H9 (cell line): ENCODE results near the gene C10orf95. TPM values are rescaled to one million over a fixed set of nuclear protein-coding genes. Genes with fewer than 3 reads are reported as not detected.

Experiments
- DNase-seq: peaks from one replicate; pipeline ENCODE4 v3.0.0-alpha.2; 2017
- H2AFZ ChIP-seq: one replicate; pipeline ENCODE4 v1.6.1; 2013; ENCODE audit warnings: mild to moderate bottlenecking, low read length, control low read depth, moderate library complexity
- H2AK5ac ChIP-seq: 2 replicates; pipeline ENCODE4 v1.6.1; 2013; ENCODE audit warnings: low read length, control low read depth, mixed read lengths; ENCODE audit not compliant: insufficient read length
- H2BK120ac ChIP-seq: one replicate; pipeline ENCODE4 v1.6.1; 2013; ENCODE audit warnings: low read depth, mild to moderate bottlenecking, low read length, control low read depth, inconsistent platforms; ENCODE audit not compliant: poor library complexity, severe bottlenecking
- H2BK12ac ChIP-seq: 2 replicates; pipeline ENCODE4 v1.6.1; 2013; ENCODE audit warnings: low read length, control low read depth, mixed read lengths, low read depth; ENCODE audit not compliant: insufficient read length
- H2BK15ac ChIP-seq: 2 replicates; pipeline ENCODE4 v1.6.1; 2013; ENCODE audit warnings: low read depth, low read length, control low read depth
- H2BK20ac ChIP-seq: one replicate; pipeline ENCODE4 v1.6.1; 2013; ENCODE audit warnings: low read depth, mild to moderate bottlenecking, low read length, control low read depth, inconsistent platforms; ENCODE audit not compliant: poor library complexity, severe bottlenecking
- H2BK5ac ChIP-seq: 2 replicates; pipeline ENCODE4 v1.6.1; 2013; ENCODE audit warnings: low read length, control low read depth, mixed read lengths; ENCODE audit not compliant: insufficient read length
- H3K14ac ChIP-seq: 2 replicates; pipeline ENCODE4 v1.6.1; 2013; ENCODE audit warnings: low read length, control low read depth; ENCODE audit not compliant: insufficient read depth
- H3K18ac ChIP-seq: 2 replicates; pipeline ENCODE4 v1.6.1; 2013; ENCODE audit warnings: low read depth, mild to moderate bottlenecking, mixed read lengths, low read length, control low read depth; ENCODE audit not compliant: insufficient read length
- H3K23ac ChIP-seq: 2 replicates; pipeline ENCODE4 v1.6.1; 2013; ENCODE audit warnings: low read length, control low read depth, mixed read lengths, low read depth; ENCODE audit not compliant: insufficient read length
- H3K23me2 ChIP-seq: 2 replicates; pipeline ENCODE4 v1.6.1; 2013; ENCODE audit warnings: low read depth, mild to moderate bottlenecking, mixed read lengths, low read length, control low read depth; ENCODE audit not compliant: insufficient read length, poor library complexity, severe bottlenecking
- H3K27ac ChIP-seq: 2 replicates; pipeline ENCODE4 v1.5.1; 2013; ENCODE audit warnings: low read length, control low read depth, mixed read lengths, low read depth; ENCODE audit not compliant: insufficient read length
- H3K27me3 ChIP-seq: 2 replicates; pipeline ENCODE4 v1.6.1; 2013; ENCODE audit warnings: low read length, control low read depth, inconsistent platforms; ENCODE audit not compliant: insufficient read depth
- H3K4ac ChIP-seq: 2 replicates; pipeline ENCODE4 v1.6.1; 2013; ENCODE audit warnings: low read depth, mild to moderate bottlenecking, control low read depth, inconsistent platforms, low read length, moderate library complexity
- H3K4me1 ChIP-seq: 2 replicates; pipeline ENCODE4 v1.6.1; 2013; ENCODE audit warnings: low read length, control low read depth, inconsistent platforms; ENCODE audit not compliant: insufficient read depth
- H3K4me2 ChIP-seq: 2 replicates; pipeline ENCODE4 v1.6.1; 2013; ENCODE audit warnings: low read length, control low read depth, mixed read lengths; ENCODE audit not compliant: insufficient read length, insufficient read depth
- H3K56ac ChIP-seq: 2 replicates; pipeline ENCODE4 v1.6.1; 2013; ENCODE audit warnings: low read depth, mild to moderate bottlenecking, mixed read lengths, low read length, control low read depth; ENCODE audit not compliant: insufficient read length
- H3K79me1 ChIP-seq: 2 replicates; pipeline ENCODE4 v1.6.1; 2013; ENCODE audit warnings: low read depth, mild to moderate bottlenecking, moderate library complexity, low read length, control low read depth, inconsistent platforms; ENCODE audit not compliant: insufficient read depth, poor library complexity, severe bottlenecking
- H3K79me2 ChIP-seq: 2 replicates; pipeline ENCODE4 v1.6.1; 2013; ENCODE audit warnings: low read length, control low read depth, inconsistent platforms; ENCODE audit not compliant: insufficient read depth
- H3K9ac ChIP-seq: 2 replicates; pipeline ENCODE4 v1.6.1; 2013; ENCODE audit warnings: low read length, control low read depth, mixed read lengths; ENCODE audit not compliant: insufficient read length; ENCODE audit errors: extremely low read depth
- H3K9me3 ChIP-seq: one replicate; pipeline ENCODE4 v1.6.1; 2013; ENCODE audit warnings: low read depth, low read length, inconsistent platforms; ENCODE audit not compliant: control insufficient read depth
- H3T11ph ChIP-seq: one replicate; pipeline ENCODE4 v1.6.1; 2013; ENCODE audit warnings: mild to moderate bottlenecking, low read length, control low read depth, inconsistent platforms
- H4K20me1 ChIP-seq: one replicate; pipeline ENCODE4 v1.6.1; 2013; ENCODE audit not compliant: control insufficient read depth, insufficient read length, insufficient read depth
- H4K5ac ChIP-seq: 2 replicates; pipeline ENCODE4 v1.6.1; 2013; ENCODE audit warnings: low read depth, mild to moderate bottlenecking, mixed read lengths, low read length, control low read depth; ENCODE audit not compliant: insufficient read length
- H4K8ac ChIP-seq: replicated peaks from 2 replicates; pipeline ENCODE4 v1.6.1; 2013; ENCODE audit warnings: low read length, control low read depth, mixed read lengths, low read depth; ENCODE audit not compliant: insufficient read length
- H4K91ac ChIP-seq: 2 replicates; pipeline ENCODE4 v1.6.1; 2013; ENCODE audit warnings: low read depth, mild to moderate bottlenecking, moderate library complexity, mixed read lengths, low read length, control low read depth; ENCODE audit not compliant: insufficient read length
- H3K27ac Mint-ChIP-seq, 3 experiments: 2 replicates in 2 of 3; 3 replicates in 1 of 3; pipeline ENCODE4 v1.8.0; 2020 to 2021; ENCODE audit warnings: mixed read lengths in 3 of 3, mild to moderate bottlenecking in 1 of 3, moderate library complexity in 1 of 3
- H3K27me3 Mint-ChIP-seq: 2 replicates; pipeline ENCODE4 v1.8.0; 2021; ENCODE audit warnings: low read depth, mild to moderate bottlenecking, moderate library complexity, mixed read lengths
- H3K36me3 Mint-ChIP-seq, 3 experiments: 2 replicates in 2 of 3; 3 replicates in 1 of 3; pipeline ENCODE4 v1.8.0; 2020 to 2021; ENCODE audit warnings: low read depth in 3 of 3, mixed read lengths in 3 of 3; ENCODE audit not compliant: insufficient read depth in 1 of 3
- H3K4me1 Mint-ChIP-seq, 2 experiments: 2 replicates each; pipeline ENCODE4 v1.8.0; 2020; ENCODE audit warnings: mixed read lengths in 2 of 2
- H3K4me3 Mint-ChIP-seq, 2 experiments: 2 replicates in 1 of 2; 3 replicates in 1 of 2; pipeline ENCODE4 v1.8.0; 2020 to 2021; ENCODE audit warnings: mild to moderate bottlenecking in 2 of 2, mixed read lengths in 2 of 2, moderate library complexity in 1 of 2
- H3K9me3 Mint-ChIP-seq, 2 experiments: 2 replicates in 1 of 2; 3 replicates in 1 of 2; pipeline ENCODE4 v1.8.0; 2020; ENCODE audit warnings: mild to moderate bottlenecking in 2 of 2, mixed read lengths in 2 of 2, moderate library complexity in 1 of 2
- CTCF ChIP-seq: fragments of 200-600 bp; sonication (generic); conservative IDR thresholded peaks from 3 replicates; pipeline ENCODE4 v1.8.0; 2021; ENCODE audit warnings: antibody characterized with exemption, mild to moderate bottlenecking
- WGBS: extraction: QIAGEN DNeasy Blood & Tissue Kit; methylation state at CpG from one replicate; pipeline ENCODE4 v1.1.7; 2013; ENCODE audit warnings: missing lambda C conversion rate, low lambda C conversion rate, mixed read lengths; ENCODE audit not compliant: insufficient read length; ENCODE audit errors: extremely low coverage; 5-methylcytosine and 5-hydroxymethylcytosine counted together
- total RNA-seq: library from RNA; stranded (reverse); gene quantifications from 2 replicates; pipeline ENCODE4 v1.2.1, GENCODE V29; 2021

Gene C10orf95
- total RNA-seq, 1 experiment from 2014 or later: not detected

GRCh38 chr10:102463983-102464382, 12.6 kb upstream of the C10orf95 start:
- Histone ChIP-seq H2BK20ac (no peak overlapping the region), H3K9me3 (no peaks in the 10 kb centered on the region), H3T11ph (no peak overlapping the region), H3K4me2 (peak overlapping the region; percentile 83), H4K8ac (no peak overlapping the region), H3K27ac (no peak overlapping the region), H2BK15ac (no peak overlapping the region), H3K56ac (no peak overlapping the region), H4K91ac (no peak overlapping the region), H2BK120ac (no peak overlapping the region), H3K9ac (no peak overlapping the region), H2AFZ (no peak overlapping the region), H2BK5ac (no peak overlapping the region), H4K20me1 (no peaks in the 10 kb centered on the region), H3K23me2 (peaks cover 10% of the 10 kb centered on the region), H3K79me2 (no peaks in the 10 kb centered on the region), H3K4ac (no peak overlapping the region), H3K27me3 (no peaks in the 10 kb centered on the region), H3K23ac (no peak overlapping the region), H4K5ac (no peak overlapping the region), H3K4me1 (peaks cover 3% of the 10 kb centered on the region), H3K18ac (no peak overlapping the region), H3K14ac (no peak overlapping the region), H3K79me1 (no peaks in the 10 kb centered on the region), H2AK5ac (no peak overlapping the region), H2BK12ac (no peak overlapping the region)
- H3K4me1 Mint-ChIP-seq: peaks cover 41 to 46% of the 10 kb centered on the region in 2 experiments
- peak overlapping the region in 1 of 2 experiments; percentile 95; a peak in 1 of 5 replicates for H3K4me3 Mint-ChIP-seq
- no peaks in the 10 kb centered on the region for H3K9me3 Mint-ChIP-seq
- no peak overlapping the region for H3K27ac Mint-ChIP-seq
- no CpG with 5 or more reads among the region's 10 CpGs for WGBS
- H3K27me3 Mint-ChIP-seq: peaks cover 16% of the 10 kb centered on the region
- no peak for TF ChIP-seq CTCF
- peaks cover 0 to 4% (median 0%) of the 10 kb centered on the region in 3 experiments; a peak in 4 of 7 replicates for H3K36me3 Mint-ChIP-seq
- no peak for DNase-seq
